CD14-positive monocyte (primary cell): ENCODE results near the gene MGAT5. TPM values are rescaled to one million over a fixed set of nuclear protein-coding genes. Genes with fewer than 3 reads are reported as not detected.

Source experiments
- DNase-seq, 3 donors: peaks; one replicate each; pipeline ENCODE4 v3.0.0-alpha.2; 2011 to 2022
- H2AFZ ChIP-seq: 2 replicates; pipeline ENCODE4 v1.6.0; 2012; ENCODE audit warnings: mild to moderate bottlenecking, low read depth, low read length, inconsistent platforms; ENCODE audit not compliant: insufficient read depth, poor library complexity, severe bottlenecking
- H3K27ac ChIP-seq, 2 donors: 1 replicate in 1 of 2; 2 replicates in 1 of 2; pipeline ENCODE4 v1.5.1; 2012 to 2013; ENCODE audit warnings: low read length in 2 of 2, control low read depth in 1 of 2, inconsistent platforms in 1 of 2, low read depth in 1 of 2, mild to moderate bottlenecking in 1 of 2
- H3K27me3 ChIP-seq, 2 donors: one replicate each; pipeline versions ENCODE4 v1.6.0 to v1.6.1; 2011 to 2013; ENCODE audit warnings: low read length in 2 of 2; ENCODE audit not compliant: control insufficient read depth in 2 of 2, insufficient read depth in 2 of 2
- H3K36me3 ChIP-seq, 2 donors: replicated peaks in 1 of 2; 1 replicate in 1 of 2; 2 replicates in 1 of 2; pipeline versions ENCODE4 v1.5.1 to v1.6.1; 2012 to 2013; ENCODE audit warnings: low read length in 2 of 2, control low read depth in 1 of 2, inconsistent platforms in 1 of 2, mild to moderate bottlenecking in 1 of 2; ENCODE audit not compliant: insufficient read depth in 2 of 2, control insufficient read depth in 1 of 2
- H3K4me1 ChIP-seq, 2 donors: 1 replicate in 1 of 2; 2 replicates in 1 of 2; pipeline versions ENCODE4 v1.5.1 to v1.6.1; 2012 to 2013; ENCODE audit warnings: low read length in 2 of 2, control low read depth in 1 of 2, inconsistent platforms in 1 of 2, mild to moderate bottlenecking in 1 of 2, moderate library complexity in 1 of 2; ENCODE audit not compliant: insufficient read depth in 2 of 2, control insufficient read depth in 1 of 2
- H3K4me2 ChIP-seq: replicated peaks from 2 replicates; pipeline ENCODE3; 2012; ENCODE audit warnings: low read length, moderate library complexity, mild to moderate bottlenecking; ENCODE audit not compliant: poor library complexity, severe bottlenecking; ENCODE audit errors: extremely low read depth
- H3K4me3 ChIP-seq, 3 experiments: fragments of 200-600 bp in 1 of 3; sonication (generic) in 1 of 3; replicated peaks in 1 of 3; 1 replicate in 2 of 3; 2 replicates in 1 of 3; pipeline ENCODE4 v1.5.1; 2011 to 2013; ENCODE audit warnings: low read length in 3 of 3, mild to moderate bottlenecking in 3 of 3, control low read depth in 2 of 3, low read depth in 2 of 3, inconsistent platforms in 1 of 3, moderate library complexity in 1 of 3
- H3K79me2 ChIP-seq: 2 replicates; pipeline ENCODE4 v1.6.0; 2012; ENCODE audit warnings: mild to moderate bottlenecking, control low read depth, inconsistent platforms, low read length, moderate library complexity; ENCODE audit not compliant: insufficient read depth
- H3K9ac ChIP-seq: 2 replicates; pipeline ENCODE4 v1.6.0; 2017; ENCODE audit warnings: low read length, mild to moderate bottlenecking; ENCODE audit not compliant: insufficient read depth, poor library complexity, severe bottlenecking
- H3K9me3 ChIP-seq, 2 donors: replicated peaks in 1 of 2; 1 replicate in 1 of 2; 2 replicates in 1 of 2; pipeline versions ENCODE4 v1.5.1 to v1.6.1; 2012 to 2013; ENCODE audit warnings: low read length in 2 of 2, control low read depth in 1 of 2; ENCODE audit not compliant: control insufficient read depth in 1 of 2, insufficient read depth in 1 of 2
- H4K20me1 ChIP-seq: 2 replicates; pipeline ENCODE4 v1.6.0; 2012; ENCODE audit warnings: mild to moderate bottlenecking, low read length, control low read depth, moderate library complexity; ENCODE audit not compliant: insufficient read depth
- H3K27ac Mint-ChIP-seq, 7 donors: one replicate each; pipeline ENCODE4 v1.8.0; 2020; ENCODE audit warnings: mild to moderate bottlenecking in 7 of 7, mixed read lengths in 7 of 7, moderate library complexity in 6 of 7, inconsistent platforms in 2 of 7
- H3K27me3 Mint-ChIP-seq, 3 donors: one replicate each; pipeline ENCODE4 v1.8.0; 2021 to 2022; ENCODE audit warnings: low read depth in 3 of 3, mild to moderate bottlenecking in 3 of 3, mixed read lengths in 3 of 3, moderate library complexity in 3 of 3, inconsistent platforms in 1 of 3
- H3K36me3 Mint-ChIP-seq, 2 donors: one replicate each; pipeline ENCODE4 v1.8.0; 2020; ENCODE audit warnings: mixed read lengths in 2 of 2, inconsistent platforms in 1 of 2, mild to moderate bottlenecking in 1 of 2
- H3K4me1 Mint-ChIP-seq: one replicate; pipeline ENCODE4 v1.8.0; 2020; ENCODE audit warnings: mild to moderate bottlenecking, mixed read lengths
- H3K4me3 Mint-ChIP-seq, 2 donors: one replicate each; pipeline ENCODE4 v1.8.0; 2020; ENCODE audit warnings: mild to moderate bottlenecking in 2 of 2, mixed read lengths in 2 of 2, moderate library complexity in 1 of 2
- H3K9me3 Mint-ChIP-seq, 7 donors: one replicate each; pipeline ENCODE4 v1.8.0; 2020 to 2022; ENCODE audit warnings: mixed read lengths in 7 of 7, mild to moderate bottlenecking in 6 of 7, moderate library complexity in 6 of 7, inconsistent platforms in 2 of 7
- WGBS: methylation state at CpG from one replicate; pipeline ENCODE4 v1.1.5; 2013; ENCODE audit warnings: missing lambda C conversion rate; ENCODE audit not compliant: insufficient coverage; 5-methylcytosine and 5-hydroxymethylcytosine counted together
- intact Hi-C, 2 donors: fragments of 100-400 bp; cut with micrococcal nuclease; formaldehyde crosslinking; loops; one replicate each; pipeline versions ENCODE4 v1.15.0 to v1.15.1; 2023
- polyA plus RNA-seq, 3 donors: library from polyadenylated mRNA; depleted of rRNA in 1 of 3; unstranded in 2 of 3; stranded (reverse) in 1 of 3; fragments of 300-500 nt in 2 of 3; fragments of >200 nt in 1 of 3; fragmentation: Illumina TruSeq in 2 of 3; gene quantifications; 1 replicate in 2 of 3; 2 replicates in 1 of 3; pipeline ENCODE4 v1.2.3, GENCODE V29; 2012 to 2021
- TF ChIP-seq, protein P1 (sequence below): fragments of 200-600 bp; IDR thresholded peaks from one replicate; pipeline ENCODE4 v1.8.0; 2022; ENCODE audit warnings: antibody characterized with exemption, mild to moderate bottlenecking

The MGAT5 gene
- polyA plus RNA-seq, 3 donors: 1.9 to 6.6 (median 2.4) TPM

DNA sequence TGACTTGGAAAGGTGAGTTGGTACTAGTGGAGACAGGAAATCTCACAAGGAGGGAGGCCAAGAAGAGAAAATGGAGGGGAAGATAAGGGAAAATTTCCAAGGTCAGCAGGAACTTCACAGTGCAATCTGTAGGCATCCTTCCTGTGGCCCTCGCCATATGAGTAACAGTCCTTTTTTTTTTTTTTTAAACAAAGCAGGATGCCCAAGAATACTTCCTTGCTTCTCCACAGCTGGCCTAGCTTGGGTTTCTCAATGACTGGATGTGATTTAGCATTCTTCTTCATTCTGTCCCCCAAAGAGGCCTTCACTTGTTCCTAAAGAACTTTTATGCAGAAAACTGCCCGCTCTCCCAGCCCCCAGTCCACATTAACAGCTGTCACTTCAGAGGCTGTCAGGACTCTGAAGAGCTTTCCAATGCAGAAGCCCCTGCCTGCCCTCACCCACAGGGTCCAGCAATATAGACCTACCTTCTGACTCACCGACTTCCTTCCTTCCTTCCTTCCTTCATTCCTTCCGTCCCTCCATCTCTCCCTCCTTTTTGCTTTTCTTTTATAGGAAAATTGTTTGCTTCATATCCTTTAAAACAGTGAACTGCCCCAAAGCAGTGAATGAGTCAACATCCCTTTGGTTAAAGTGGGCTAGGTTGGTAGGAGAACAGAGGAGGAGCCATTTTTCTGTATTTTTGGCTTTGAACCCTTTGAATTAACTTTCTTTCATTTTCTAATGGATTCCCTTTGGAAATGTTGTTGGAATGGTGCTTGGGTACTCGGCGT, 172.0 kb downstream of the MGAT5 start:
- TF ChIP-seq, protein P1, sequence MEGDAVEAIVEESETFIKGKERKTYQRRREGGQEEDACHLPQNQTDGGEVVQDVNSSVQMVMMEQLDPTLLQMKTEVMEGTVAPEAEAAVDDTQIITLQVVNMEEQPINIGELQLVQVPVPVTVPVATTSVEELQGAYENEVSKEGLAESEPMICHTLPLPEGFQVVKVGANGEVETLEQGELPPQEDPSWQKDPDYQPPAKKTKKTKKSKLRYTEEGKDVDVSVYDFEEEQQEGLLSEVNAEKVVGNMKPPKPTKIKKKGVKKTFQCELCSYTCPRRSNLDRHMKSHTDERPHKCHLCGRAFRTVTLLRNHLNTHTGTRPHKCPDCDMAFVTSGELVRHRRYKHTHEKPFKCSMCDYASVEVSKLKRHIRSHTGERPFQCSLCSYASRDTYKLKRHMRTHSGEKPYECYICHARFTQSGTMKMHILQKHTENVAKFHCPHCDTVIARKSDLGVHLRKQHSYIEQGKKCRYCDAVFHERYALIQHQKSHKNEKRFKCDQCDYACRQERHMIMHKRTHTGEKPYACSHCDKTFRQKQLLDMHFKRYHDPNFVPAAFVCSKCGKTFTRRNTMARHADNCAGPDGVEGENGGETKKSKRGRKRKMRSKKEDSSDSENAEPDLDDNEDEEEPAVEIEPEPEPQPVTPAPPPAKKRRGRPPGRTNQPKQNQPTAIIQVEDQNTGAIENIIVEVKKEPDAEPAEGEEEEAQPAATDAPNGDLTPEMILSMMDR: no peak
- intact Hi-C loops: no loop called here
- H3K4me3 Mint-ChIP-seq: no peak overlapping the region
- WGBS: 100% methylated on average over 1 of the region's 6 CpGs
- H3K27me3 ChIP-seq: no peaks in the 10 kb centered on the region
- no peaks in the 10 kb centered on the region for H3K9me3 Mint-ChIP-seq
- H3K4me2 ChIP-seq: no peak overlapping the region
- H3K27me3 Mint-ChIP-seq: no peaks in the 10 kb centered on the region
- H4K20me1 ChIP-seq: no peaks in the 10 kb centered on the region
- H3K4me1 ChIP-seq: no peaks in the 10 kb centered on the region
- H3K4me3 ChIP-seq: no peak overlapping the region
- no peak overlapping the region for H3K9ac ChIP-seq
- H3K36me3 ChIP-seq: peaks cover 14 to 70% of the 10 kb centered on the region in 2 donors
- DNase-seq: no peak
- no peak overlapping the region for H3K27ac Mint-ChIP-seq
- H3K36me3 Mint-ChIP-seq: peaks cover 63% of the 10 kb centered on the region in 2 donors
- peaks cover 10% of the 10 kb centered on the region for H3K4me1 Mint-ChIP-seq
- no peak overlapping the region for H2AFZ ChIP-seq
- no peaks in the 10 kb centered on the region for H3K79me2 ChIP-seq
- H3K27ac ChIP-seq: no peak overlapping the region
- no peaks in the 10 kb centered on the region for H3K9me3 ChIP-seq

DNA sequence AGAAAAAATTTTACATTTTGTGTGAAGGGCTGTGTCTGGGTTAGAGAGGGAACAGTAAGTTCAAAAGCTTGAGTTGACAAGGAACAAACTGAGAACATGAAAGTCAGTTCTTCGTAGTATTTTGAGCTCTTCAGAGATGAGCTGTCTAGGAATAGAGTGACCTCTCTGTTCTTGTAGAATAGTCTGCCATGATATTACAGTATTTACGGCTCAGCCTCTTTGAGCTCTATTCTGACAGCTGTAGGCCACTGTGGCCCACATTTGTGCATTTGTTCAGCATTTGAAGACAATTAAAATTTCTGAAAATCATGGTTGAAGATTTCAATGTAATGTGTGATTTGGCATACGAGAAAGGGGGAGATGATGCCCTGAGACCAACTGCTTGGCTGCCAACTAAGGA, 172.8 kb downstream of the MGAT5 start:
- WGBS: 100% methylated on average over 1 of the region's 3 CpGs
- peaks cover 19 to 78% of the 10 kb centered on the region in 2 donors for H3K36me3 ChIP-seq

More for the DNA sequence above, 172.8 kb downstream of the MGAT5 start:
- Histone ChIP-seq H3K9ac (no peak overlapping the region), H3K9me3 (no peaks in the 10 kb centered on the region), H3K4me3 (no peak overlapping the region), H3K4me1 (no peaks in the 10 kb centered on the region), H3K27me3 (no peaks in the 10 kb centered on the region), H3K27ac (no peak overlapping the region), H3K4me2 (no peak overlapping the region), H4K20me1 (no peaks in the 10 kb centered on the region), H2AFZ (no peak overlapping the region), H3K79me2 (no peaks in the 10 kb centered on the region)
- peaks cover 65 to 69% of the 10 kb centered on the region in 2 donors for H3K36me3 Mint-ChIP-seq
- intact Hi-C loops: no loop called here
- H3K4me1 Mint-ChIP-seq: peaks cover 10% of the 10 kb centered on the region
- H3K27ac Mint-ChIP-seq: peak overlapping the region in 1 of 7 donors; percentile 43
- no peaks in the 10 kb centered on the region for H3K9me3 Mint-ChIP-seq
- H3K27me3 Mint-ChIP-seq: no peaks in the 10 kb centered on the region
- no peak overlapping the region for H3K4me3 Mint-ChIP-seq
- TF ChIP-seq, protein P1: no peak
- DNase-seq: no peak
